ACC112 (cell line): ENCODE measurements around the gene CDH16.
"Not testable (repeated sequence)": the region's sequence is repeated elsewhere in the genome, so short reads cannot be mapped to it uniquely, and the experiment has no call there.

Experiments
- H2AFZ ChIP-seq: fragments of 200-600 bp; sonication (generic); one replicate; pipeline ENCODE4 v1.6.0; 2017; ENCODE audit warnings: antibody characterized with exemption, low read length; ENCODE audit not compliant: unreplicated experiment
- H3K27ac ChIP-seq: fragments of 200-600 bp; sonication (generic); 2 replicates; pipeline ENCODE4 v1.5.1; 2014; ENCODE audit warnings: low read depth, mild to moderate bottlenecking, antibody characterized with exemption, low read length, moderate library complexity
- H3K27me3 ChIP-seq: fragments of 200-600 bp; sonication (generic); 2 replicates; pipeline ENCODE4 v1.6.1; 2014; ENCODE audit warnings: mild to moderate bottlenecking, antibody characterized with exemption, low read length, moderate library complexity, mixed read lengths; ENCODE audit not compliant: insufficient read depth
- H3K36me3 ChIP-seq: fragments of 200-600 bp; sonication (generic); 2 replicates; pipeline ENCODE4 v1.6.1; 2016; ENCODE audit warnings: mild to moderate bottlenecking, antibody characterized with exemption, low read length, moderate library complexity, mixed read lengths; ENCODE audit not compliant: insufficient read depth
- H3K4me1 ChIP-seq: fragments of 200-600 bp; sonication (generic); one replicate; pipeline ENCODE4 v1.6.1; 2016; ENCODE audit warnings: low read length, mixed read lengths; ENCODE audit not compliant: insufficient read depth, unreplicated experiment, control insufficient read depth
- H3K4me3 ChIP-seq: fragments of 200-600 bp; sonication (generic); 2 replicates; pipeline ENCODE4 v1.5.1; 2014; ENCODE audit warnings: mild to moderate bottlenecking, low read depth, low read length
- H3K79me2 ChIP-seq: fragments of 200-600 bp; sonication (generic); one replicate; pipeline ENCODE4 v1.6.0; 2016; ENCODE audit warnings: low read length; ENCODE audit not compliant: control insufficient read depth, unreplicated experiment, insufficient read depth

Gene CDH16

GRCh38 chr16:66871363-66871762 lies 47.3 kb downstream of the CDH16 start:
- not testable (repeated sequence) for H3K36me3 ChIP-seq, H3K79me2 ChIP-seq, H3K4me3 ChIP-seq, H3K27ac ChIP-seq, H2AFZ ChIP-seq, H3K27me3 ChIP-seq
- peaks cover 20% of the 10 kb centered on the region for H3K4me1 ChIP-seq

DNA sequence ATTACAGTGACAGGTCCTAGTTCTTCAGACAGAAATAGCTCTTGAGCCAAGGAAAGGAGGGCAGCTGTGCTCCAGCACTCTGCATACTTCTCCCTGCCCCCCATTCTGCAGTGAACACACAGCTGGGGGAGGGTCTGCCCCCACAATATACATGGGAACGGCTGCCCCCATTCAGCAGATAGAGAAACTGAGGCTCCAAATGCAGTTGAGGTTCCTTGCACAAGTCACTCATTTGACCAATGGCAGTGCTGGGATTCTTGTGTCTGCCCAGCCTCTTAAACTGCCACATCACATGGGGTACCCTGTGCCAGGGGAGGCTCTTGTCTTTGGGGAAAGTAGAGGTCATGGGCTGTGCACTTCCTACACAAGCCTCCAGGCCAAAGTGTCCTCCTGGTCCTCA lies 49.3 kb downstream of the CDH16 start:
- Histone ChIP-seq H3K27me3 (no peaks in the 10 kb centered on the region), H3K27ac (no peak overlapping the region), H3K79me2 (no peaks in the 10 kb centered on the region), H3K36me3 (no peaks in the 10 kb centered on the region), H2AFZ (no peak overlapping the region), H3K4me1 (peaks cover 7% of the 10 kb centered on the region), H3K4me3 (no peak overlapping the region)

DNA sequence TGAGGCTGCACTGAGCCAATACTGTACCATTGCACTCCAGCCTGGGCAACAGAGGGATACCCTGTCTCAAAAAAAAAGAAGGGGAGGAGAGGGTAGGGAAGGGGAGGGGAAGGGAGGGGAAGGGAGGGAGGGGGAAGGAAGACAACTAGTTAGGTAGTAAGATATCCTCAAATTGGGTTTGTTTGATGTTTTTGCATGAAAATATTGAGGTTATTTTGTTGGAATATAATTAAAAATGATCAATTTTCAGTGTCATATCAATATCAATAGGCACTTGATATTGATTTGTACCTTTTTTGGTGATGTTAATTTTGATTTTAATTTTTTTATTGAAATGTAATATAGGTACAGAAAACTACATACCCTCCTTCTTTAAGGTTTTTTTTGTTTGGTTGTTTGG lies 55.0 kb downstream of the CDH16 start:
- Histone ChIP-seq H3K79me2 (no peaks in the 10 kb centered on the region), H2AFZ (no peak overlapping the region), H3K36me3 (no peaks in the 10 kb centered on the region), H3K27me3 (no peaks in the 10 kb centered on the region), H3K27ac (no peak overlapping the region), H3K4me1 (peaks cover 5% of the 10 kb centered on the region), H3K4me3 (no peak overlapping the region)

DNA sequence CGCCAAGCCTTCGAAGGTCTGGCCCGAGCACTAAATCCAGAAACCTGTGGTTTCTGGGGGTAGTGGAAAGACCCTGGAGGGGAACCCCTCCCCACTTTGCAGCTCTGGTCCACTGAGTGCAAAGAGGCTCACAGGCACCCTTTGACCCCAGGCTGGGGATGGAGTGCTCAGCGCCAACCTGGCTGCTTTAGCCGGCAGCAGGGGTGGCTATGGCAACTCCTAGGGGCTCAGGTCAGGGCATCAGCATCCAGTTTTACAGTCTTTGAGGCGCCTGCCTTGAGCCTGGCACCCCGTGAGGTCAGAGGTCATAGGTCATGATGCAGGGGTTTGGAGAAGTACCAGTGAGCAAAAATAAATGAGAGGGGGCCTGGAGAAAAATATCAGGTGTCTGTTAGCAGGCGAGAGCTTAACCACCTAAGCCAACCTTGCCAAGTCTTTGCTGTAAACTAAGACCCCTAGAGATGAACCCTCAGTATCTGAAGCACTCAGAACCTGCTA lies 56.6 kb downstream of the CDH16 start:
- H2AFZ ChIP-seq: no peak overlapping the region
- no peaks in the 10 kb centered on the region for H3K79me2 ChIP-seq
- peaks cover 5% of the 10 kb centered on the region for H3K4me1 ChIP-seq
- no peaks in the 10 kb centered on the region for H3K27me3 ChIP-seq
- H3K27ac ChIP-seq: no peak overlapping the region
- no peak overlapping the region for H3K4me3 ChIP-seq
- no peaks in the 10 kb centered on the region for H3K36me3 ChIP-seq

GRCh38 chr16:66859397-66860068 lies 59.2 kb downstream of the CDH16 start:
- Histone ChIP-seq H2AFZ (no peak overlapping the region), H3K4me3 (no peak overlapping the region)

GRCh38 chr16:66858740-66859396 lies 59.8 kb downstream of the CDH16 start:
- Histone ChIP-seq H3K27me3 (no peaks in the 10 kb centered on the region), H3K79me2 (no peaks in the 10 kb centered on the region), H3K36me3 (no peaks in the 10 kb centered on the region), H3K4me3 (no peak overlapping the region), H2AFZ (no peak overlapping the region), H3K4me1 (peaks cover 5% of the 10 kb centered on the region), H3K27ac (no peak overlapping the region)

More at GRCh38 chr16:66859397-66860068, 59.2 kb downstream of the CDH16 start:
- Histone ChIP-seq H3K27me3 (no peaks in the 10 kb centered on the region), H3K4me1 (peaks cover 5% of the 10 kb centered on the region), H3K79me2 (no peaks in the 10 kb centered on the region), H3K27ac (no peak overlapping the region), H3K36me3 (no peaks in the 10 kb centered on the region)
